ENCODE data around the gene FASLG. TPM values are rescaled to one million over a fixed set of nuclear protein-coding genes. Genes with fewer than 3 reads are reported as not detected.

Gene FASLG
- total RNA-seq, 4 donors from 2014 or later = 0.68 to 2.2 TPM; not detected in 2

- in situ Hi-C loops (cut with MboI; ENCODE audit: low pct_ligation_motif_present in 1 of 4, low pct_unique_long_range_greater_than_20kb in 1 of 4, low sequenced_read_pairs in 3 of 4) (no loop called here), intact Hi-C loops (cut with DNase I; ENCODE audit: low total_unique reads) (no loop called here)
- no peaks in the 10 kb centered on the region for H3K9me3 ChIP-seq
- no peak for DNase-seq
- H3K27ac ChIP-seq = no peak overlapping the region
- WGBS, 2 donors (ENCODE audit: low coverage in 1 of 2) = 38 to 88% methylated on average over 2 of the region's 2 CpGs
- no peaks in the 10 kb centered on the region for H3K4me1 ChIP-seq
- no peaks in the 10 kb centered on the region for H3K36me3 ChIP-seq
- no peaks in the 10 kb centered on the region for H3K27me3 ChIP-seq
- H3K4me3 ChIP-seq = no peak overlapping the region
- TF ChIP-seq EP300 (IDR thresholded peaks at IDR 0.05; ENCODE audit: low read depth) (no peak), POLR2A (IDR thresholded peaks at IDR 0.05) (no peak), CTCF (IDR thresholded peaks at IDR 0.05) (no peak), POLR2AphosphoS5 (IDR thresholded peaks at IDR 0.05) (no peak)
These were observed 13.8 kb downstream of the FASLG start for GRCh38 chr1:172672720-172673119.

GRCh38 chr1:172673761-172674160 lies 14.9 kb downstream of the FASLG start:
- Histone ChIP-seq H3K27me3 (no peaks in the 10 kb centered on the region), H3K27ac (no peak overlapping the region), H3K9me3 (no peaks in the 10 kb centered on the region), H3K36me3 (no peaks in the 10 kb centered on the region), H3K4me1 (no peaks in the 10 kb centered on the region), H3K4me3 (no peak overlapping the region)
- intact Hi-C loops (cut with DNase I; ENCODE audit: low total_unique reads) = no loop called here
- 65 to 70% methylated on average over 2 of the region's 2 CpGs for WGBS, 2 donors (ENCODE audit: low coverage in 1 of 2)
- DNase-seq = no peak
- no peak for TF ChIP-seq CTCF (IDR thresholded peaks at IDR 0.05)
- no peak for TF ChIP-seq POLR2AphosphoS5 (IDR thresholded peaks at IDR 0.05)
- TF ChIP-seq EP300 (IDR thresholded peaks at IDR 0.05; ENCODE audit: low read depth) = no peak
- no peak for TF ChIP-seq POLR2A (IDR thresholded peaks at IDR 0.05)
- in situ Hi-C loops (cut with MboI; ENCODE audit: low pct_ligation_motif_present in 1 of 4, low pct_unique_long_range_greater_than_20kb in 1 of 4, low sequenced_read_pairs in 3 of 4) = no loop called here

- WGBS, 2 donors (ENCODE audit: low coverage in 1 of 2) = 57 to 62% methylated on average over 3 to 4 of the region's 4 CpGs
- DNase-seq = no peak
- in situ Hi-C loops (cut with MboI; ENCODE audit: low pct_ligation_motif_present in 1 of 4, low pct_unique_long_range_greater_than_20kb in 1 of 4, low sequenced_read_pairs in 3 of 4) = no loop called here
These were observed 16.1 kb downstream of the FASLG start for GRCh38 chr1:172674831-172675613.

More at GRCh38 chr1:172674831-172675613, 16.1 kb downstream of the FASLG start:
- no peaks in the 10 kb centered on the region for H3K36me3 ChIP-seq
- intact Hi-C loops (cut with DNase I; ENCODE audit: low total_unique reads) = no loop called here
- no peaks in the 10 kb centered on the region for H3K27me3 ChIP-seq
- H3K9me3 ChIP-seq = no peaks in the 10 kb centered on the region
- H3K4me1 ChIP-seq = peaks cover 0 to 7% (median 2%) of the 10 kb centered on the region in 4 donors
- no peak overlapping the region for H3K27ac ChIP-seq
- no peak overlapping the region for H3K4me3 ChIP-seq
- TF ChIP-seq EP300 (IDR thresholded peaks at IDR 0.05; ENCODE audit: low read depth) = no peak
- TF ChIP-seq POLR2A (IDR thresholded peaks at IDR 0.05) = no peak
- no peak for TF ChIP-seq POLR2AphosphoS5 (IDR thresholded peaks at IDR 0.05)
- no peak for TF ChIP-seq CTCF (IDR thresholded peaks at IDR 0.05)
